Measurements from ENCODE around the gene LAMA3.

The LAMA3 gene

DNA sequence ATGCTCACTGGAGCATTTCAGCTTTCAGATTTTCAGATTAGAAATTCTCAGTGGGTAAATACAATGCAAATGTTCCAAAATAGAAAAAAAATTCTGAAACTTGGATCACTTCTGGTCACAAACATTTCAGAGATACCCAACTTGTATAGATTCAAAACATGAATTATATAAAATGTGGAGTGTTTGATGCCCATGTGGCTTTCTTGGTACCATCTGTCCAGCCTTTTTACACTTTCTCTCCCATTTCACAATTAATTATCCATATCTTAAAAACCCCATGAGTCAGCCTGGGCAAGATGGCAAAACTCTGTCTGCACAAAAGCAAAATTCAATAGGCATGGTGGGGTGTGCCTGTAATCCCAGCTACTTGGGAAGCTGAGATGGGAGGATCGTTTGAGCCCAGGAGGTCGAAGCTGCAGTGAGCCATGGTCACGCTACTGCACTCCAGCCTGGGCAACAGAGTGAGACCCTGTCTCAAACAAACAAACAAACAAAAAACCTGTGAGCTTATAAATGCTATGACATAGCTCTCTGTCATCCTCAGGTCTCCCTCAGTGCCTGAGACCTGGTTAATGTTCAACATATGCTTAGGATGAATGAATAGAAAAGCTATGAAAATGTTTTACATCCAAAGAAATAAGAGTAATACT, 179.0 kb downstream of the LAMA3 start:
- FAIRE-seq = no peak
- no peak for TF ChIP-seq SPI1 (IDR thresholded peaks at IDR 0.05; ENCODE audit: low read depth, low read length)
- no peak for TF ChIP-seq POLR2A (IDR thresholded peaks at IDR 0.05; ENCODE audit: low read depth, low read length)
- no peak for TF ChIP-seq PAX5 (IDR thresholded peaks at IDR 0.05; ENCODE audit: insufficient read depth, low read length, severe bottlenecking)
- no peak for TF ChIP-seq POLR2AphosphoS5 (IDR thresholded peaks at IDR 0.05; ENCODE audit: low read depth, low read length)
- TF ChIP-seq POU2F2 (IDR thresholded peaks at IDR 0.05; ENCODE audit: low read depth, low read length) = no peak
- TF ChIP-seq TAF1 (IDR thresholded peaks at IDR 0.05; ENCODE audit: low read depth, low read length) = no peak
- no peak for DNase-seq (ENCODE audit: insufficient read length, low spot score)

DNA sequence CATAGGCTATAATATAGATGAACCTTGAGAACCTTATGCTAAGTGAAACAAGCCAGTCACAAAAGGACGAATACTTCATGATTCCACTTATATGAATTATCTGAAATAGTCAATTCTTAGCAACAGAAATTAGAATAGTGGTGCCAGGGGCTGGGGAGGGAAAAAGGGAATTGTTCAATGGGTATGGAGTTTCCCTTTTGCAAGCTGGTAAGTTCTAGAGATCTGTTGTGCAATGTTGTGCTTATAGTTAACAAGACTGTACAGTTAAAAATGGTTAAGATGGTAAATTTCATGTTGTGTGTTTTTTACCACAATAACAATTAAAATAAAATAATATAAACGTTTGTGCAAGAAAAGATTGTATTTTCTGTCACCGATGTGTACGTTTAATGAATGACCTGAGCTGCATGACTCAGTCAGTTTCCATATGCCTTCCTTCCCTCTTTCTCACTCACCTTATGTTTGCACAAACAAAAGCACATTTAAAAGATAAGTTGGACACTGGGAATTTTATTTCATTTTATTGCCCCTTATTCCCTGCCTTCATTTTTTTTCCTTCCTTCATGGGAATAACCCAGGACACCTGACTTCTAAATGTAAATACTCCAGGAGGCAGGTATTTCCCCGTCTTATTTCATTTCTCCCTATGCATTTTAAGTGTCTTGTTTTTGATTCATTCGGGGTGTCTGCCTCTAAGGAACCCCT, 181.6 kb downstream of the LAMA3 start:
- TF ChIP-seq POLR2A (IDR thresholded peaks at IDR 0.05; ENCODE audit: low read depth, low read length) = no peak
- no peak for TF ChIP-seq POU2F2 (IDR thresholded peaks at IDR 0.05; ENCODE audit: low read depth, low read length)
- no peak for TF ChIP-seq SPI1 (IDR thresholded peaks at IDR 0.05; ENCODE audit: low read depth, low read length)
- no peak for TF ChIP-seq PAX5 (IDR thresholded peaks at IDR 0.05; ENCODE audit: insufficient read depth, low read length, severe bottlenecking)
- TF ChIP-seq POLR2AphosphoS5 (IDR thresholded peaks at IDR 0.05; ENCODE audit: low read depth, low read length) = no peak
- TF ChIP-seq TAF1 (IDR thresholded peaks at IDR 0.05; ENCODE audit: low read depth, low read length) = no peak
- DNase-seq (ENCODE audit: insufficient read length, low spot score) (no peak), FAIRE-seq (peak; percentile 47)

DNA sequence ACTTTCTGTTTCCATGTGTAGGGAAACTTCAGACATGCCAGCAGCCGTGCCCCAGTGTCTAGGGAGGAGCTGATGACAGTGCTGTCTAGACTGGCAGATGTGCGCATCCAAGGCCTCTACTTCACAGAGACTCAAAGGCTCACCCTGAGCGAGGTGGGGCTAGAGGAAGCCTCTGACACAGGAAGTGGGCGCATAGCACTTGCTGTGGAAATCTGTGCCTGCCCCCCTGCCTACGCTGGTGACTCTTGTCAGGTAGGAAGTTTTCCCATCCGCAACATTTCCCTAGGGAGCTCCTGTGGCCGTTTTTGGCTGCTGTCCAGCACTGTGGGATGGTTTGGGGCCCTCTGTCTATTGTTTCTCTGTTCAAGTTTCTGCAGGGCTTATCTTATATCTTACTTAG, 182.2 kb downstream of the LAMA3 start:
- TF ChIP-seq POLR2A (IDR thresholded peaks at IDR 0.05; ENCODE audit: low read depth, low read length) (no peak), PAX5 (IDR thresholded peaks at IDR 0.05; ENCODE audit: insufficient read depth, low read length, severe bottlenecking) (no peak), POLR2AphosphoS5 (IDR thresholded peaks at IDR 0.05; ENCODE audit: low read depth, low read length) (no peak), POU2F2 (IDR thresholded peaks at IDR 0.05; ENCODE audit: low read depth, low read length) (no peak), TAF1 (IDR thresholded peaks at IDR 0.05; ENCODE audit: low read depth, low read length) (no peak), SPI1 (IDR thresholded peaks at IDR 0.05; ENCODE audit: low read depth, low read length) (peak; percentile 40)
- FAIRE-seq (peak; percentile 95), DNase-seq (ENCODE audit: insufficient read length, low spot score) (peak; percentile 25)

DNA sequence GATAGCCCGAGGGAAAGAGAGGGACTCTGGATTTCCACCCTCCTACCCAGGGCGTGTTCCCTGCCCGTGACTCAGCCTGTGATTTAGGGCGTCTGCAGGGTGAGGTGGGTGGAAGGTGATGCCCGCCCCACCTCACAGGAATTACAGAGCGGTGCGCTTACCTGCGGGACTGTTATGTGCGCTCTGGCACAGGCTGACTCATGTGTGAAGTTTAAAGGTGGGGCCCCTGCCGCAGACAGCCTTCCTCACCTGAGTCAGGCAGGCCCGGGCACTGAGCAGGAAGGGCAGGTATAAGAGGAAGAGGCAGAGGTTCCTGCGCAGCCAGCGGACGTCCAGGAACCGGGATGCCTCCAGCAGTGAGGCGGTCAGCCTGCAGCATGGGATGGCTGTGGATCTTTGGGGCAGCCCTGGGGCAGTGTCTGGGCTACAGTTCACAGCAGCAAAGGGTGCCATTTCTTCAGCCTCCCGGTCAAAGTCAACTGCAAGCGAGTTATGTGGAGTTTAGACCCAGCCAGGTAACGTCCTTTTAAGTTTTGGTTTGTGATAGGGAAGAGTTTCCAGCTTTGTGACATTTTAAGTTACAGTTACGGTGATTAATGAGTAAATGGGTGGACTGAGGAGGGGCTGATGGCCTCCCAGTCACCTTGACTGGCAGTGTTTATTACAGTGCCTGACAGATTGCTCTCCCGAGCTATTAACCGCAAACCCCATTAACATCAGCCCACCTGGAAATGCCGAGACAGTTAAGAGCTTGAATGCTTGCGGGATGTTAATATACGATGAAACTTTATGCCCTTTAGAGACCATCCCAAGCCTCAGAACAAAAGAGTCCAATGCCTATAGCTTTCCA, 183.7 kb downstream of the LAMA3 start:
- DNase-seq (ENCODE audit: insufficient read length, low spot score) (no peak), FAIRE-seq (peak; percentile 51)
- TF ChIP-seq PAX5 (IDR thresholded peaks at IDR 0.05; ENCODE audit: insufficient read depth, low read length, severe bottlenecking) = no peak
- TF ChIP-seq POU2F2 (IDR thresholded peaks at IDR 0.05; ENCODE audit: low read depth, low read length) = no peak
- TF ChIP-seq POLR2AphosphoS5 (IDR thresholded peaks at IDR 0.05; ENCODE audit: low read depth, low read length) = no peak
- TF ChIP-seq POLR2A (IDR thresholded peaks at IDR 0.05; ENCODE audit: low read depth, low read length) = no peak
- TF ChIP-seq SPI1 (IDR thresholded peaks at IDR 0.05; ENCODE audit: low read depth, low read length) = no peak
- no peak for TF ChIP-seq TAF1 (IDR thresholded peaks at IDR 0.05; ENCODE audit: low read depth, low read length)

DNA sequence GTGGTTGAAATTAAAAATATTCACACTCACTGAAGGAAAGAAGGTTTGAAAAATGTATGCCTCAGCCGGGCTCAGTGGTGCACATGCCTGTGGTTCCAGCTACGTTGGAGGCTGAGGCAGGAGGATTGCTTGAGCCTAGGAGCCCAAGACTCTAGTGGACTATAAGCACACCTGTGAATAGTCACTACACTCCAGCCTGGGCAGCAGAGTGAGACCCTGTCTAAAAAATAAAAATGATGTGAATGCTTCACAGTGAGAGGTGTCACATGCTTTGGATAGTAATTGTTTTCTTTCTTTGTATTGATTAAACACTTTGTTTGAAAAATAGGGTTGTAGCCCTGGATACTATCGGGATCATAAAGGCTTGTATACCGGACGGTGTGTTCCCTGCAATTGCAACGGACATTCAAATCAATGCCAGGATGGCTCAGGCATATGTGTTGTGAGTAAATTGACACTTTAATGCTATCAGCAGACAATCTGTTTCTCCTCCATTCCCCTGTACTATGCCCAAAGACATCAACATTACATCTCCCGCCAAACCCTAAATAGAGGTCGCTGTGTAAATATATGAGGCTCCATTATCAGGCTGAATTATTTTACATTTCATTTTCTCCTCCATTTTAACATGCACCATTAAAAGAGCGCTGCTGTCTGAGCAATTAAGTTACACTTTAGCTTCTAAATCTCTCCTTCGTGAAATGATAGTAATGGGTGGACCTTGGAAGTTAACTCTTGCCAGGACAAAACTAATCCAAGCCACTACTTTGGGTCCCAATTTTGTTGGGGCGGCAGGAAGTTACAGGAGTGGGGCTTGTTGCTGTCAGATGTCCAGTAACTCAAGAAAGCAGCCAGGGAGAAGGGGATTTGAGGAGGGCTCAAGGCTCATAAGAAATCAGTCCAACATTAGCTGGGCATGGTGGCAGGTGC, 187.0 kb downstream of the LAMA3 start:
- FAIRE-seq (no peak), DNase-seq (ENCODE audit: insufficient read length, low spot score) (no peak)

DNA sequence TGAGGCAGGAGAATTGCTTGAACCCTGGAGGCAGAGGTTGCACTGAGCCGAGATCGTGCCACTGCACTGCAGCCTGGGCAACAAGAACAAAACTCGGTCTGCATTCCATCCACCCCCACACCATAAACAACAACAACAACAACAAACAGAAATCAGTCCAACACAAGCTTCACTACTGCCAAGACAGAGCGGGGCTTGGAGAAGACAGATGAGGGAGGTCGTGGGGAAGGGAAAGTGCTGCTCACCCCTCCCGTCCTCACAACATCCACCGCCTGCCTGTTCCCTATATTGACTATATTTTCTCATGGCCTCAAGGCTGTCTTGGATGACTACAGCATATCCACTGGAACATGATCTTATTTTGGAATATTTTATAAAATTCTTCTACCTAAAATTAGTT, 187.7 kb downstream of the LAMA3 start:
- FAIRE-seq = no peak
- TF ChIP-seq PAX5 (IDR thresholded peaks at IDR 0.05; ENCODE audit: insufficient read depth, low read length, severe bottlenecking) (no peak), POLR2AphosphoS5 (IDR thresholded peaks at IDR 0.05; ENCODE audit: low read depth, low read length) (no peak), POU2F2 (IDR thresholded peaks at IDR 0.05; ENCODE audit: low read depth, low read length) (no peak), TAF1 (IDR thresholded peaks at IDR 0.05; ENCODE audit: low read depth, low read length) (no peak), SPI1 (IDR thresholded peaks at IDR 0.05; ENCODE audit: low read depth, low read length) (no peak), POLR2A (IDR thresholded peaks at IDR 0.05; ENCODE audit: low read depth, low read length) (no peak)

More for the DNA sequence above, 187.0 kb downstream of the LAMA3 start:
- TF ChIP-seq POU2F2 (IDR thresholded peaks at IDR 0.05; ENCODE audit: low read depth, low read length) (no peak), TAF1 (IDR thresholded peaks at IDR 0.05; ENCODE audit: low read depth, low read length) (no peak), POLR2A (IDR thresholded peaks at IDR 0.05; ENCODE audit: low read depth, low read length) (no peak), SPI1 (IDR thresholded peaks at IDR 0.05; ENCODE audit: low read depth, low read length) (no peak), POLR2AphosphoS5 (IDR thresholded peaks at IDR 0.05; ENCODE audit: low read depth, low read length) (no peak), PAX5 (IDR thresholded peaks at IDR 0.05; ENCODE audit: insufficient read depth, low read length, severe bottlenecking) (no peak)

GRCh38 chr18:23877371-23877770, 188.1 kb downstream of the LAMA3 start:
- no peak for DNase-seq (ENCODE audit: insufficient read length, low spot score)
- FAIRE-seq = no peak
- TF ChIP-seq PAX5 (IDR thresholded peaks at IDR 0.05; ENCODE audit: insufficient read depth, low read length, severe bottlenecking) = no peak
- TF ChIP-seq POLR2A (IDR thresholded peaks at IDR 0.05; ENCODE audit: low read depth, low read length) = no peak
- no peak for TF ChIP-seq TAF1 (IDR thresholded peaks at IDR 0.05; ENCODE audit: low read depth, low read length)
- TF ChIP-seq SPI1 (IDR thresholded peaks at IDR 0.05; ENCODE audit: low read depth, low read length) = no peak
- no peak for TF ChIP-seq POU2F2 (IDR thresholded peaks at IDR 0.05; ENCODE audit: low read depth, low read length)
- no peak for TF ChIP-seq POLR2AphosphoS5 (IDR thresholded peaks at IDR 0.05; ENCODE audit: low read depth, low read length)

More for the DNA sequence above, 187.7 kb downstream of the LAMA3 start:
- no peak for DNase-seq (ENCODE audit: insufficient read length, low spot score)

GRCh38 chr18:23878336-23878900, 189.2 kb downstream of the LAMA3 start:
- no peak for FAIRE-seq
- TF ChIP-seq TAF1 (IDR thresholded peaks at IDR 0.05; ENCODE audit: low read depth, low read length) (no peak), POU2F2 (IDR thresholded peaks at IDR 0.05; ENCODE audit: low read depth, low read length) (no peak), PAX5 (IDR thresholded peaks at IDR 0.05; ENCODE audit: insufficient read depth, low read length, severe bottlenecking) (no peak)
- no peak for DNase-seq (ENCODE audit: insufficient read length, low spot score)

Data from GM12891 (cell line).